ENCODE measurements around the gene MAP2K3.

MAP2K3 gene

DNA sequence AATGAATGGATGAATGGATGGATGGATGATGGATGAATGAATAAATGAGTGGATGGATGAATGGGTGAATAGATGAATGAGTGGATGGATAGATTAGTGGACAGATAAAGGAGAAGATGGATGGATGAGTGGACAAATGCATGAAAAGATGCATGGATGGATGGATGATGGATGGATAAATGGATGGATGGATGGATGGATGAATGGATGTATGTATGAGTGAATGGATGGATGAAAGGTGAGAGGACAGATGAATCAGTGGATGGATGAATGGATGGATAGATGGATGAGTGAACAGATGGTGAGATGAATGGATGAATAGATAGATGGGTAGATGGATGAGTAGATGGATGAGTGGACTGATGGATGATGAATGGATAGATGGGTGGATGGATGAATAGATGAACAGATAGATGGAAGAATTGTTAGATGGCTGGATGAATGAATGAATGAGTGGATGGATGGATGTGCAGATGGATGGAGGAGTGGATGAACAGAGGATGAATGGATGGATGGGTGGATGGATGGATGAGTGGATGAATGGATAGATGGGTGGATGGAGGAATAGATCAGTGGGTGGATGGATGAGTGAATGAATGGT, 77.9 kb downstream of the MAP2K3 start:
- in situ Hi-C loops (cut with HindIII; ENCODE audit: low sequenced_read_pairs) = no loop called here

DNA sequence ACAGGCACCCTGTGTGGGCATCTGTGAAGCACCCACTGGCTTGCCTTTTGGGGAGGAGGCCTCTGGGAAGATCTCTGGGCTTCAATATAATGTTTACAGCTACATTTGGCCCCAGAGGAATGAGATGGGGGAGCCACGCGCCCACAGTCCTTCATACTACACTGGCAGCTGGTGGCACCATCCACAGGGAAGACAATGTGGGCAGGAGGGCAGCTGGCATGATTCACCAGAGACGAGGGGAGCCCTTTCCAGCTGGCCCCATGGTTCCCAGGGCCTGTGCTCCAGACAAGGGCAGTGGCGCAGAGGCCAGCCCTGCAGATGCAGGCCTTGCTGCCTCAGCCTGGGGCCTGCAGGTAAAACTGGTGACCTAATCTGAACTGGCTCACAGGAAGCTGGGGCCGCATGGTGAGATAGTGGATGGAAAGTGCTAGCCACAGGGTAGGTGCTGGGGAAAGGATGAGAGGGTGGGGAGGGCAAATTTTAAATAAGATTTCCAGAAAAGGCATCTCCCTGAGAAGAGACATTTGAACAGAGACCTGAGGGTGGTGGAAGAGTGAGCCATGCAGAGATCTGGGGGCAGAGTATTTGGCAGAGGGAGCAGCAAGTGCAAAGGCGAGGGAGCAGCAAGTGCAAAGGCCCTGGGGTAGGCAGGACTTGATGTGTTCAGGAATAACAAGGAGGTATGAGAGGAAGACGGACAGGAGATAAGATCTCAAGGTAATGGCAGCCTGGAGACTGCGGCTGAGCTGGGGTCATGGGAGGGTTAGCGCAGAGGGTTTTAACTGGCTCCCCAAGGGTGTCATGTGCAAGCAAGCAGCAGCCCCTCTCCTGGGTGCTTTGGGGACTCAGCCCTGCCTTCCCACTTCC, 79.5 kb downstream of the MAP2K3 start:
- in situ Hi-C loops (cut with HindIII; ENCODE audit: low sequenced_read_pairs) = no loop called here
